WI38 (cell line): Measurements from ENCODE around the gene RBMS3.

Experiments used
- H3K4me3 ChIP-seq: 2 replicates; pipeline ENCODE4 v1.5.1; 2011; ENCODE audit warnings: low read depth, mild to moderate bottlenecking, control low read depth, low read length
- TF ChIP-seq, protein P1 (sequence below): IDR thresholded peaks from 2 replicates; pipeline ENCODE4 v1.5.1; 2012; ENCODE audit warnings: low read depth, mild to moderate bottlenecking, control low read depth, low read length

RBMS3 gene

DNA sequence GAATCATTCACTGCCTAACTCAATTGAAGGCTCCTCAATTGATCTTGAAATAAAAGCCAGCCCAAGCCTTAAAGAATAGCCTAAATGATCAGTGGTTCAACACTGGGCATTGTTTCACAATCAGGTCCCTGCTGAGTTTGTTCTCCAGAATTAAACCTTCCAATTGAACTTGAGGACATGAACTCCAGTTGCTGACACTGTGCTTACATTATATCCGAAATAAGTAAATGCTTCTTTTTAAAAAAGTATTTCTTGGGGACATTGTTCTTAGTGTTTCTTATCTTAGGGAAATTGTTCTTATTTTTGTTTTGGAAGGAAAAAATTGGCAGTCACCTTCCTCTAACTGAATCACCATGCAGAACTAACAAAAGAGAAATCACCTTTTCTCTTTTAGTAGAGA is 450.2 kb downstream of the RBMS3 start:
- no peak overlapping the region for H3K4me3 ChIP-seq
- TF ChIP-seq, protein P1, sequence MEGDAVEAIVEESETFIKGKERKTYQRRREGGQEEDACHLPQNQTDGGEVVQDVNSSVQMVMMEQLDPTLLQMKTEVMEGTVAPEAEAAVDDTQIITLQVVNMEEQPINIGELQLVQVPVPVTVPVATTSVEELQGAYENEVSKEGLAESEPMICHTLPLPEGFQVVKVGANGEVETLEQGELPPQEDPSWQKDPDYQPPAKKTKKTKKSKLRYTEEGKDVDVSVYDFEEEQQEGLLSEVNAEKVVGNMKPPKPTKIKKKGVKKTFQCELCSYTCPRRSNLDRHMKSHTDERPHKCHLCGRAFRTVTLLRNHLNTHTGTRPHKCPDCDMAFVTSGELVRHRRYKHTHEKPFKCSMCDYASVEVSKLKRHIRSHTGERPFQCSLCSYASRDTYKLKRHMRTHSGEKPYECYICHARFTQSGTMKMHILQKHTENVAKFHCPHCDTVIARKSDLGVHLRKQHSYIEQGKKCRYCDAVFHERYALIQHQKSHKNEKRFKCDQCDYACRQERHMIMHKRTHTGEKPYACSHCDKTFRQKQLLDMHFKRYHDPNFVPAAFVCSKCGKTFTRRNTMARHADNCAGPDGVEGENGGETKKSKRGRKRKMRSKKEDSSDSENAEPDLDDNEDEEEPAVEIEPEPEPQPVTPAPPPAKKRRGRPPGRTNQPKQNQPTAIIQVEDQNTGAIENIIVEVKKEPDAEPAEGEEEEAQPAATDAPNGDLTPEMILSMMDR, result no peak

DNA sequence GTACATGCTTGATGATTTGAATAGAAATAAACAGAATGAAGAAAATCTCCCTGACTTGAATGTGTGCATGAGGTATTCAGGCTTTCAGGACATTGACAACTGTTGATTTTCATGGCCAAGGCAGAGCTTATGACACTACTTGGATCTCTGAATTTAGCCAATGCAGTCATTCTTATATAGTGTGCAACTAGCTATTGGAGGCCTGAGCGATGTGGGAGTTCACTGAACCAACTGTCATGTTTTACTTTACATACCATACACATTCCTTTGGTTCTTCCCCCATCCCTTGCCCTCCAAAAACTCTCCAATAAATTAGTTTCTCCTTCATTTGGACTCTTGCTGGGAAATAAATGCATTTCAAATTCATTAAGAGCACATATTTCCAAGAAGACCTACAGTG is 460.4 kb downstream of the RBMS3 start:
- H3K4me3 ChIP-seq, result no peak overlapping the region
- TF ChIP-seq, protein P1, result no peak

DNA sequence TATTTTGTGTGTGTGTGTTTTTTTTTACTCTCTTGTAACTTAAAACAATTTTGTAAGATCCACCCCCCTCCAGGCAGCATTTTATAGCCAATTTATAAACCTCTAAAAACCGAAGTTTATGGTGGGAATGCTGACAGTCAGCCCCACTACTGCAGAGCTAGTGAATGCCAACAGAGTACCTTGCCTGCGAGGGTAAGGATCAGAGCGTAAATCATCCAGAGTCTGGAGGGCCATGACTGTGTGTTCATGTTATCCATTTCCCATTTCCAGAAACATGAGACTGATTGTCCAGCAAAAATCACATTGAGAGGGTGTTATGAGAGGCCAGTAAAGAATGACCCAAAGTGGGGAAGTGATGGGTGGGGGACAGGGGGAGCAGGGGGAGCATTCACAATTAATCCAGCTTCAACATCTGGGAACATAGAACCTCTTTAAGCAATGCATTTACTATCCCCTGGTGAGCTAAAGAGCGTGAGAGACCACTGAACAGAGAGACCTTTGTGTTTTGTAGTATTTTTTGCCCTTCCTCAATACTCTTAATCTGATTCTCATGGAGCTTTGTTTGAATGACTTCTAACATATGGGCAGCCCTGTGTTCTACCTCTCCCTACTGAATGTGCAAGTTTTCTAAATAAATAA is 464.5 kb downstream of the RBMS3 start:
- TF ChIP-seq, protein P1, result no peak
- H3K4me3 ChIP-seq, result no peak overlapping the region

DNA sequence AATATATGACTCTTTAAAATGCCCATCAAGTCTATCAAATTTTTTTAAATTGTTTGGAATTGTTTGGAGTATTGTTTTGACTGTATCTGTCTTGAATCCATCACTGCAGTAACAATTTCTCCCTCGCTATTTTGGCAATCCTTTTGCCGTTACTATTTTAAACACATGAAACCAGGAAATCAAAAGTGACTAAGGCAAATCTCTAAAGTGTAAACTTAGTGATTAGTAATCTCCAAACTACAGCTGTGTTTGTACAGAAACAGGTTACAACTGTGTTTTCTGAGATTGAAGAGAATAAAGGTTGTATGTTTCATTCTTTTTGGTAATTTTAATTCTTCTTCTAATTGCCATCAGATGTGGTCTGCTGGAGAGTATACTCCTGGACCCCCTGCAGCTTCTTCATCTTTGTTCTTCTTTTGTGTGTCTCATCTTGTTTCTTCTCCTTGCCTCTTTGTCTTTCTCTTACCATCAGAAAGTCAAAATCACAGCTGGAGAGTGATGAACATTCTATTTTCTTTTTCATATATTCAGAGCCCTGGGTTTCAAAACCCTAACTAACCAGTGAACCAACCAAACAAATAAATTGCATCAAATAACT is 465.4 kb downstream of the RBMS3 start:
- TF ChIP-seq, protein P1, result no peak
- no peak overlapping the region for H3K4me3 ChIP-seq

DNA sequence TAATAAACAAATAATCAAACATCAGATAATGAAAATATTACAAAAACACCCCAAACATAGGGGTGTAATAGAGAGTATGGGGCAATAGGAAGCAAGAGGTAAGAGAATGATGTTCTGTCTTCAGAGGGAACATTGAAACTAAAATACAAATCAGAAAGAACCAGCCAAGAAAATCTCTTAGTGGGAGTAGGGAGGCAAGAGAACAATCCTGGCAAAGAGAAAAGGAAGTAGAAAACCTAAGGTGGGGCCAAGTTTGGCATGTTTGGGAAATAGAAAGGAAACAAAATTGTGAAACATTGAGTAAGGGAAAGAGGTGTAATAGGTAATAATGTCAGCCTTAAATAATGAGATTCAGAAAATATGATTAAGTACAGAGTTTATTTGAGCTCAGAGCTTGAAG is 467.1 kb downstream of the RBMS3 start:
- no peak overlapping the region for H3K4me3 ChIP-seq
- TF ChIP-seq, protein P1, result no peak

DNA sequence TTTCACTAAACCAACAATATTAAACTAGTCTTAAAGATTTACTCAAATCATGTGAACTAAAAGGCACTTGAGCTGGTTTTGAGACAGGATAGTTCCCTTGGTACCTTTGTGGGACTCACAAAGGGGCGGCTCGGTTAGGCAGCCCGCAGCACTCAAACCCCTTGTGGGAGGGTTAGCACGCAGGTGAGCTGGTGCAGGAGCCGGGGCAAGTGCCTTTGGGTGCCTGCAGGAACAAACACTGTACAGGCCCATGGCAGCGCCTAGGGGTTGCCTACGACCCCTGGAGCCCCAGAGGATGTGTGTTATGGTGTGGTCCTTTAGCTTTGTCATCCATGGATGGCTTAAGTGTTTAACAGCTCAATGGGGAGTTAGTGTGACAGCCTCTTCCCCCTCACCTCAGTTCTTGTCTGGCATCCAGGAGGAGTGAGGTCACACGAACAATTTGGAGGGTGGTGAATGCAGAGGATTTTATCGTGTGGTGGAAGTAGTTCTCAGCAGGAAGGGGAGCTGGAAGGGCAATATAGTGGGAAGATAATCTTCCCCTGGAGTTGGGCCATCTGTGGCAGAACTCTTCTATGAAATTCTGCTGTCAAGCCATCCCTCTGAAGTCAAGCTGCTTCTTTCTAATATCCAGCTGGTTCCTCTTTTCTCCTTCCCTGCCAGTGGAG is 470.9 kb downstream of the RBMS3 start:
- TF ChIP-seq, protein P1, result no peak
- H3K4me3 ChIP-seq, result no peak overlapping the region

DNA sequence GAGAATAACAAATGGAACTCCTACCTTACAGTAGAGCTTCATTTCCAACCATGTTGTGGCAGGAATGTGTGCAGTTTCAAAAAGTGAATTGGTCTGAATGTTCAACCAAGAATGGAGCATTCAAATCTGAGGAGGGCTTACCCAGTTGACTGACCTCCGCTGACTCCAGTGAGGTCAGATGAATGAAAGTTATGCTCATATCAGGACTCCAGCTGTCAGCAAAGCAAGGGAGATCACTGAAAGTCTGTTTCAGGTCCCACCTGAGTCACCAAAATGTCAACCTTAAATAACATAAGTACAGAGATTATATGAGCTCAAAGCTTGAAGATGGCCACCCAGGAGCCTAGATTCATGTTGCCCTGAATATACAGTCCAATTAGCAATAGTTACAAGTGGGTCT is 473.5 kb downstream of the RBMS3 start:
- TF ChIP-seq, protein P1, result no peak
- H3K4me3 ChIP-seq, result no peak overlapping the region
